ENCODE results near the gene HNRNPAB.

DNA sequence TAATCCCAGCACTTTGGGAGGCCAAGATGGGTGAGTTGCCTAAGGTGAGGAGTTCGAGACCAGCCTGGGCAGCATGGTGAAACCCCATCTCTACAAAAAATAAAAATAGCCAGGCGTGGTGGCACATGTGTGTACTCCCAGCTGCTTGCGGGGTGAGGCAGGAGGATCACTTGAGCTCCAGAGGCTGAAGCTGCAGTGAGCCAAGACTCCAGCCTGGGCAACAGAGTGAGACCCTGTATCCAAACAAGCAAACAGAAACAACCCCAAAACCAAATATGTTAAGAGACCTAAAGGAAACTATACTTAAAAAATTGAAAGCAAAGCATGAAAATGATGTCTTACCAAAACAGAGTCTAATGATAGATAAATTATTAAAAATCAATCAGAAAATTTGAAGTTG is 12.4 kb downstream of the HNRNPAB start:
- TF ChIP-seq, protein P1, sequence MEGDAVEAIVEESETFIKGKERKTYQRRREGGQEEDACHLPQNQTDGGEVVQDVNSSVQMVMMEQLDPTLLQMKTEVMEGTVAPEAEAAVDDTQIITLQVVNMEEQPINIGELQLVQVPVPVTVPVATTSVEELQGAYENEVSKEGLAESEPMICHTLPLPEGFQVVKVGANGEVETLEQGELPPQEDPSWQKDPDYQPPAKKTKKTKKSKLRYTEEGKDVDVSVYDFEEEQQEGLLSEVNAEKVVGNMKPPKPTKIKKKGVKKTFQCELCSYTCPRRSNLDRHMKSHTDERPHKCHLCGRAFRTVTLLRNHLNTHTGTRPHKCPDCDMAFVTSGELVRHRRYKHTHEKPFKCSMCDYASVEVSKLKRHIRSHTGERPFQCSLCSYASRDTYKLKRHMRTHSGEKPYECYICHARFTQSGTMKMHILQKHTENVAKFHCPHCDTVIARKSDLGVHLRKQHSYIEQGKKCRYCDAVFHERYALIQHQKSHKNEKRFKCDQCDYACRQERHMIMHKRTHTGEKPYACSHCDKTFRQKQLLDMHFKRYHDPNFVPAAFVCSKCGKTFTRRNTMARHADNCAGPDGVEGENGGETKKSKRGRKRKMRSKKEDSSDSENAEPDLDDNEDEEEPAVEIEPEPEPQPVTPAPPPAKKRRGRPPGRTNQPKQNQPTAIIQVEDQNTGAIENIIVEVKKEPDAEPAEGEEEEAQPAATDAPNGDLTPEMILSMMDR (IDR thresholded peaks at IDR 0.05): no peak
- no peak for TF ChIP-seq POLR2A (IDR thresholded peaks at IDR 0.05)
